Motor neuron (in vitro differentiated cells): ENCODE results near the gene RNF145. TPM values are rescaled to one million over a fixed set of nuclear protein-coding genes. Genes with fewer than 3 reads are reported as not detected.

Experiments used
- ATAC-seq, 8 experiments: fragments of 200-7000 bp; cut with Tn5 transposase; replicated peaks in 6 of 8; 2 replicates each; pipeline ENCODE4 v1.8.0; 2021; ENCODE audit warnings: mild to moderate bottlenecking in 8 of 8, moderate library complexity in 8 of 8
- H3K27ac ChIP-seq, 2 donors: fragments of 250-450 bp; sonication (Bioruptor Pico); 2 replicates each; pipeline ENCODE4 v1.9.0; 2021; ENCODE audit warnings: antibody characterized with exemption in 2 of 2, mild to moderate bottlenecking in 2 of 2, moderate library complexity in 1 of 2
- H3K4me1 ChIP-seq, 2 donors: fragments of 250-450 bp; sonication (Bioruptor Pico); replicated peaks in 1 of 2; 2 replicates each; pipeline ENCODE4 v1.6.1; 2021; ENCODE audit warnings: antibody characterized with exemption in 2 of 2, mild to moderate bottlenecking in 2 of 2, moderate library complexity in 1 of 2
- H3K4me3 ChIP-seq, 5 donors: fragments of 250-450 bp; sonication (Bioruptor Pico); 2 replicates each; pipeline ENCODE4 v1.9.0; 2021; ENCODE audit warnings: antibody characterized with exemption in 5 of 5, mild to moderate bottlenecking in 5 of 5, moderate library complexity in 4 of 5
- WGBS, 10 experiments: fragments of 450-650 bp; shearing (Covaris generic); methylation state at CpG; one replicate each; pipeline ENCODE4 v1.0.0; 2022; 5-methylcytosine and 5-hydroxymethylcytosine counted together
- in situ Hi-C, 9 experiments: fragments of 400-800 bp; cut with MboI; loops; one replicate each; pipeline ENCODE4 v1.15.0; 2021; ENCODE audit warnings: low sequenced_read_pairs in 9 of 9, low pct_unique_long_range_greater_than_20kb in 2 of 9; ENCODE audit not compliant: unreplicated experiment in 9 of 9
- total RNA-seq, 8 experiments: library from RNA; unstranded; fragments of 300-600 nt; gene quantifications; 2 replicates each; pipeline versions ENCODE4 v1.2.3 to v1.2.4, GENCODE V29; 2022

The RNF145 gene
- total RNA-seq, 8 experiments from 2014 or later, result 41.0 to 88.5 (median 49.1) TPM

DNA sequence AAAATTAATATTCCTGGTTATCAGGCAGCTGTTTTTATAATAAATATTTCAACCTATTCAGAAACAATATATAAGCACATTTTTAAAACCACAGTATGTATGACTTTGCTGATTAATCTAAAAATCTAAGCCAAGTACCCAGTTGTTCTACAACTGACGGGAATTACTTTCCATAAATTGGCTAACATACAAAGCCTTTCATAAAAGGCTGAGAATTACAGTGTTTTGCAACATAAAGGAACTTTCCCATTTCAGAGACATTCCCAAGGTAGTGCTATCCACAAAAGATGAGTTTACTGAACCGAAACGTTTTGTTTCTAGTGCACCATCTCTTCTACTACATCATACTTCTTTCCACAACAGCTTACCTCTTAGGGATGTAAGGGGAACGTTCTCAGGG is 7.2 kb downstream of the RNF145 start:
- Histone ChIP-seq H3K4me1 (peaks cover 0 to 22% of the 10 kb centered on the region in 2 donors), H3K4me3 (no peak overlapping the region), H3K27ac (no peak overlapping the region)
- in situ Hi-C loops, result no loop called here
- no peak for ATAC-seq
- 63 to 100% (median 80%) methylated on average over 1 to 4 of the region's 4 CpGs; no CpG with 5 or more reads in 1 of the 10 experiments for WGBS, 10 experiments

- 83 to 100% (median 100%) methylated on average over 1 to 2 of the region's 2 CpGs; no CpG with 5 or more reads in 1 of the 10 experiments for WGBS, 10 experiments
- no peak overlapping the region for H3K4me3 ChIP-seq
- H3K27ac ChIP-seq, result no peak overlapping the region
- ATAC-seq, result no peak
- H3K4me1 ChIP-seq, result peaks cover 0 to 3% of the 10 kb centered on the region in 2 donors
- in situ Hi-C loops, result no loop called here
Measured at GRCh38 chr5:159199780-159200179, 9.6 kb downstream of the RNF145 start.

- H3K4me1 ChIP-seq, result no peaks in the 10 kb centered on the region
- no peak for ATAC-seq
- in situ Hi-C loops, result no loop called here
- no peak overlapping the region for H3K27ac ChIP-seq
- 94 to 100% (median 96%) methylated on average over 2 to 3 of the region's 3 CpGs for WGBS, 10 experiments
- H3K4me3 ChIP-seq, result no peak overlapping the region
Measured at GRCh38 chr5:159199225-159199624, 10.1 kb downstream of the RNF145 start.

- in situ Hi-C loops, result no loop called here
- H3K27ac ChIP-seq, result no peak overlapping the region
- WGBS, 10 experiments, result 89 to 100% (median 100%) methylated on average over 1 to 5 of the region's 5 CpGs; no CpG with 5 or more reads in 1 of the 10 experiments
- no peaks in the 10 kb centered on the region for H3K4me1 ChIP-seq
- H3K4me3 ChIP-seq, result no peak overlapping the region
- no peak for ATAC-seq
Measured at GRCh38 chr5:159198063-159199036, 11.0 kb downstream of the RNF145 start.

GRCh38 chr5:159195775-159196174 is 13.6 kb downstream of the RNF145 start:
- in situ Hi-C loops, result no loop called here
- WGBS, 10 experiments, result 88 to 100% (median 100%) methylated on average over 1 to 2 of the region's 2 CpGs; no CpG with 5 or more reads in 1 of the 10 experiments
- Histone ChIP-seq H3K27ac (no peak overlapping the region), H3K4me3 (no peak overlapping the region), H3K4me1 (no peaks in the 10 kb centered on the region)
- ATAC-seq, result no peak

DNA sequence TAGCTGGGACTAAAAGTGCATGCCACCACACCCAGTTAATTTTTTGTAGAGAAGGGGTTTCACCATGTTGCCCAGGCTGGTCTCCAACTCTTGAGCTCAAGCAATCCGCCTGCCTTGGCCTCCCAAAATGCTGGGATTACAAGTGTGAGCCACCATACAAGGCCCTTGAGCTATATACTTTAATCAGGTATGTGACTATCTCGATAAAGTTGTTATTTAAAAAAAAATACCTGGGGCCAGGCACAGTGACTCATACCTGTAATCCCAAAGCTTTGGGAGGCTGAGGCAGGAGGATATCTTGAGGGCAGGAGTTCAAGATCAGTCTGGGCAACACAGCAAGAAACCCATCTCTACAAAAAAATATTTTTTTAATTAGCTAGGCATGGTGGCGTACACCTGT is 19.2 kb downstream of the RNF145 start:
- no peak for ATAC-seq
- in situ Hi-C loops, result no loop called here
- WGBS, 10 experiments, result 89 to 100% (median 100%) methylated on average over 1 to 2 of the region's 3 CpGs; no CpG with 5 or more reads in 2 of the 10 experiments
- Histone ChIP-seq H3K27ac (no peak overlapping the region), H3K4me1 (peaks cover 0 to under 1% of the 10 kb centered on the region in 2 donors), H3K4me3 (no peak overlapping the region)

- Histone ChIP-seq H3K4me1 (peaks cover 5 to 7% of the 10 kb centered on the region in 2 donors), H3K27ac (no peak overlapping the region), H3K4me3 (no peak overlapping the region)
- 65 to 100% (median 90%) methylated on average over 2 to 4 of the region's 4 CpGs; no CpG with 5 or more reads in 1 of the 10 experiments for WGBS, 10 experiments
- in situ Hi-C loops, result no loop called here
- no peak for ATAC-seq
Measured at GRCh38 chr5:159189310-159189709, 20.0 kb downstream of the RNF145 start.

GRCh38 chr5:159187719-159188118 is 21.6 kb downstream of the RNF145 start:
- 95 to 100% (median 100%) methylated on average over 1 to 3 of the region's 3 CpGs; no CpG with 5 or more reads in 3 of the 10 experiments for whole genome bisulfite sequencing, 10 experiments
- H3K4me3 ChIP-seq, result no peak overlapping the region
- ATAC-seq, result no peak
- peaks cover 12 to 14% of the 10 kb centered on the region in 2 donors for H3K4me1 ChIP-seq
- in situ Hi-C loops, result no loop called here
- H3K27ac ChIP-seq, result no peak overlapping the region

DNA sequence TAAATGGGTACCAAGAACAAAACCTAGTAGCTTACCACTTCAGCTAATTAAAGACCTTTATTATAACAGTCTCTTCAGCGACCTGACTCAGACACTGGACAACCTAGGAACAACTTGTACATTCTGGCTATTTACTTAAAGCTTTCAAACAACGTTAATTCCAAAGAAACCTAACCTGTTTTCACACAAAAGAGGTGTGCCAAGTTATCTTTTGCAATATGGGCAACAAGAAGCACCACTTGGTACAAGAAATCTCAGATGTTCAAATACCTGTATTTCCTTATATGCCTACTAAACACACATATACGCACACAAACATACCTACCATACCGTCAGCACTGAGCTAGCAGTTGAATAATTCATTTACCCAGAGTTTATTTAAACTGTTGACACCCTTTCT is 23.0 kb downstream of the RNF145 start:
- Histone ChIP-seq H3K4me1 (peaks cover 12 to 14% of the 10 kb centered on the region in 2 donors), H3K4me3 (no peak overlapping the region), H3K27ac (no peak overlapping the region)
- 60 to 100% (median 89%) methylated on average over 1 to 4 of the region's 4 CpGs; no CpG with 5 or more reads in 1 of the 10 experiments for WGBS, 10 experiments
- ATAC-seq, result no peak
- in situ Hi-C loops, result no loop called here

DNA sequence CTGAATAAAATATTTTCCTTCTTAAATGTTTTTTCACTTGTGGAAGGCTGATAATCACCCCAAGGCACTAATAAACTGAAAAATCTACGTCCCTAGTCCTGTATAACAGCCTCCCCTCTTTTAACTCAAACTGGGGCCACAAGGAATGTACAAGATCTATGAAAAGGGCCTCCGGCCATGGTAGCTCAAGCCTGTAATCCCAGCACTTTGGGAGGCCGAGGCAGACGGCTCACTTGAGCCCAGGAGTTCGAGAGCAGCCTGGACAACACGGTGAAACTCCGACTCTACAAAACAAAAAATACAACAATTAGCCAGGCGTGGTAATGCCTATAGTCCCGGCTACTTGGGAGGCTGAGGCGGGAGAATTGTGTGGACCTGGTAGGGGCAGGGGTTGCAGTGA is 23.6 kb downstream of the RNF145 start:
- Histone ChIP-seq H3K27ac (no peak overlapping the region), H3K4me3 (no peak overlapping the region), H3K4me1 (peaks cover 12 to 14% of the 10 kb centered on the region in 2 donors)
- no peak for ATAC-seq
- whole genome bisulfite sequencing, 10 experiments, result 54 to 98% (median 88%) methylated on average over 2 to 8 of the region's 10 CpGs
- in situ Hi-C loops, result no loop called here

GRCh38 chr5:159184858-159185381 is 24.4 kb downstream of the RNF145 start:
- Histone ChIP-seq H3K27ac (no peak overlapping the region), H3K4me1 (peaks cover 12 to 14% of the 10 kb centered on the region in 2 donors), H3K4me3 (no peak overlapping the region)
- WGBS, 10 experiments, result 0 to 89% (median 57%) methylated on average over 1 to 4 of the region's 4 CpGs
- ATAC-seq, result peak in 3 of 8 experiments; percentile 40 to 86 (median 85)
- in situ Hi-C loops, result no loop called here

GRCh38 chr5:159184236-159184635 is 25.1 kb downstream of the RNF145 start:
- Histone ChIP-seq H3K27ac (no peak overlapping the region), H3K4me3 (no peak overlapping the region), H3K4me1 (peaks cover 12 to 14% of the 10 kb centered on the region in 2 donors)
- in situ Hi-C loops, result no loop called here
- WGBS, 10 experiments, result 33 to 100% (median 79%) methylated on average over 1 to 3 of the region's 3 CpGs
- ATAC-seq, result peak in 2 of 8 experiments; percentile 23 to 37

DNA sequence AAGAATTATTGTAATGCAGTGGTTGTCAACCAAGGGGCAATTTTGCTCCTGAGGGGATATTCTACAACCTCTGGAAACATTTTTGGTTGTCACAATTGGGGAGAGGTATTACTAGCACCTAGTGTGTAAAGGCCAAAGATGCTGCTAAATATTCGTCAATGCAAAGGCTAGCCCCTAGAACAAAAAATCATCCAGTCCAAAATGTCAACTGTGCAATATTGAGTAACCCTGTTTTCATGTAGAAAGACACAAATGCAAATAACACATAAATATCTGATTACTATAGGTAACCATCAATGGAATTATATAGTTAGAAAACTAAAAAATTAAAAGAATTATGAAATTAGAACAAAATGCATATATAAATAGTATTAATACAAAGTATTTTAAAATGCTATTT is 26.1 kb downstream of the RNF145 start:
- Histone ChIP-seq H3K4me1 (peaks cover 12 to 14% of the 10 kb centered on the region in 2 donors), H3K4me3 (no peak overlapping the region), H3K27ac (no peak overlapping the region)
- in situ Hi-C loops, result no loop called here
- WGBS, 10 experiments, result 0 to 20% (median 0%) methylated on average over 1 of the region's 1 CpG; no CpG with 5 or more reads in 6 of the 10 experiments
- no peak for ATAC-seq
